ENCODE results near the gene NPTN. TPM values are rescaled to one million over a fixed set of nuclear protein-coding genes. Genes with fewer than 3 reads are reported as not detected.

Gene NPTN
- total RNA-seq, 1 donor from 2014 or later = 203 TPM

DNA sequence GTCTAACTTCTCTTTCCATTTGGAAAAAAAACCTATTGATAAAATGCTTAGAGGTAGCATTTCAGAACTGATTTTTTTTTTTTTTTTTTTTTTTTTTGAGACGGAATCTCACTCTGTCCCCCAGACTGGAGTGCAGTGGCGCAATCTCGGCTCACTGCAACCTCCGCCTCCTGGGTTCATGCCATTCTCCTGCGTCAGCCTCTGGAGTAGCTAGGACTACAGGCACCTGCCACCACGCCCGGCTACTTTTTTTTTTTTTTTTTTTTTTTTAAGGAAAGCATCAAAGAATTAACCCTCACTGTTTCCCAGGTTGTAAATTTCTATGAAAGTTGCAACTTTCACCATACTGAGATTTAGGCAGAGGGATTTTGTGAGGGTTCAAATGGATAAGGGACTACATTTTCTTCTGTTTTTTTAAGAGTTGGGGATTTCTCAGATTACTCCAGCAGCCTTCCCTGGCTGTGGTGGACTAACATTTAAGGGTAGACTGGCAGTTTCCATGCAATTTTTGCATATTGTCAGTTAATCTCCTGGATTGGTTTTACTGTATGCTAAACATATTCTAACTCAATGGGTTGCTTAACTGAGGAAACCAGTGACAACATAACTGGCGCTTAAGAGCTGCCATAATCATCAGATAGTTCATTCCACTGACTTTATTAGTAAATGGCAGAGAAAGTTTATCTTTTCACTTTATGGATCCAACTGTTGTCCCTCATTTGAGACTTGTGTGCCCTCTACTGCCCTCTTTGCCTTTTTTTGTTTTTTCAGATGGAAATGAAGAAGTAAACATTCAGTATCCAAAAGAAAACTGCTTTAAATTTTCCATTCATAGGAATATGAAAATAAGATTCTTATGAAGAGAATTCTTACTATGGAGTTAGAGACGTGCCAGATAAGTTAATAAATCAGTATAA is 93.7 kb downstream of the NPTN start:
- ATAC-seq (no peak), DNase-seq (no peak)
- intact Hi-C loops (cut with micrococcal nuclease) = loop anchor here (10.0 kb wide), 1 partner anchor 225 kb away; no protein-coding TSS in a partner anchor

DNA sequence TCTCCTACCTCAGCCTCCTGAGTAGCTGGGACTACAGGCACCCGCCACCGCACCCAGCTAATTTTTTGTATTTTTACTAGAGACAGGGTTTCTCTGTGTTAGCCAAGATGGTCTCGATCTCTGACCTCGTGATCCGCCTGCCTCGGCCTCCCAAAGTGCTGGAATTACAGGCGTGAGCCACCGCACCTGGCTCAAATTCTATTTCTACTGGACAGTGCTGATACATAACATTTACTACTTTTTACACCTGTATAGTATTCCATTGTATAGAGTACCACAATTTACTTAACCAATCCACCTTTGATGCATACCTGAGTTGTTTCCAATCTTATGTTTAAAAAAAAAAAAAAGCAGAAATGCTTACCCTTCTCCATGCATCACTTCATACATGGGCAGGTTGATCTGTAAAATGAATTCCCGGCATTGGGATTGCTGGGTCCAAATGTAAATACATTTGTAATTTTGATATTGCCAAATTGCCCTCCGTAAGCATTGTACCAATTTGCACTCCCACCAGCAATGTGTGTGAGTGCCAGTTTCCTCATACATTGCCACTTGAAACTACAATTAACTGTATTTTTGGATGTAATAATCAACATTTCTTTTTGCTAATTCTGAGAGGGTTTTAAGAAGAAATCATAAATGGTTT is 94.5 kb downstream of the NPTN start:
- intact Hi-C loops (cut with micrococcal nuclease) = no loop called here
- no peak for DNase-seq
- ATAC-seq = no peak

DNA sequence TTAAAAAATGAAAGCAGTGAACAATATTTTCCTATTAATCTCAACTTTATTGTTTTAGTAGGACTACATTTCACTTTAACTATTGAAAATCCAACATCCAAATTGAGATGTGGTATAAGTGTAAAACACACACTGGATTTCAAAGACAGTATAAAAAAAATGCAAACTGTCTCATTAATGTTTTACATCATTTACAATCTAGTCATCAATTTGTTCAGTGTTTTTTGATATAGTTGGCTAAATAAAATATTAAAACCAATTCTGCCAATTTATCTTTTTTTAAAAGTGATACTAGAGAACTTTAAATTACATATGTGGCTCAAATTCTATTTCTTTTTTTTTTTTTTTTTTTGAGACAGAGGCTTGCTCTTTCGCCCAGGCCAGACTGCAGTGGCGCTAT is 95.1 kb downstream of the NPTN start:
- no peak for ATAC-seq
- DNase-seq = no peak
- intact Hi-C loops (cut with micrococcal nuclease) = no loop called here

DNA sequence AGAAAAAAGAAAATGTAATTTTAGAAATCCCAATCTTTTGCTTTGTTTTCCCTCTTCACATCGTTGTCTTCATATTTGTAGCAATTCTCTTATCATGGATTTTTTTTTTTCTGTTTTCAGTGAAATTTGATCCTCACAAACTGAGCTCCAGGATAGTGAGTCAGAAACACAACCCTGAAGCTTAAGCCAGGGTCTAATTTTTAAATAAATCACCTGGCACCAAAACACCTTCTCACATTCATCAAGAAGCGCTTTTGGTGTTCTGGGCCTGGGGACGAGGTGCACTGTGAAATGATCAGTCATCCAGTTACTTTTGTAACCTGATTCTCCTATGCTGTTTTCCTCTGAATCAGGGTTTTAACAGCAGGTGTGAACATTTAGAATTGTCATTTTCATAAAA is 102.5 kb downstream of the NPTN start:
- ATAC-seq = no peak
- intact Hi-C loops (cut with micrococcal nuclease) = no loop called here

DNA sequence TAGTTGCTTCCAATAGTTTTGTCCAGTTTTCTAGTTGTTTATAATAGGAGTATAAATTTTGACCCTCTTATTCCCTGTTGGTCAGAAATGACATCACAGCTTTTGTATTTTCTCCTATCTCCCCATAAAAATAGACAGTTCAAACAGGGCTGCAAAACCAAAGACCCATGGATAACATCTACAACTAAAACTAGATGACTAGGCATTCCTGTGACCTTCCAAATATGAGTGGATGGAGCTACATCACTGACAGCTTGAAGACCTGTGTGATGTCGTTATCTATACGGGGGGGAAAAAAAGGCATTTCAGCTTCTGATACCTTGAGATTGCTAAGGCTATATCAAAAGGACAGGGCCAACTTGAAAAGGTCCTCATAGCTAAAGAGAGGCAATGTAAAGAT is 105.6 kb downstream of the NPTN start:
- DNase-seq (no peak), ATAC-seq (no peak)
- intact Hi-C loops (cut with micrococcal nuclease) = no loop called here

More for the DNA sequence above, 102.5 kb downstream of the NPTN start:
- no peak for DNase-seq

DNA sequence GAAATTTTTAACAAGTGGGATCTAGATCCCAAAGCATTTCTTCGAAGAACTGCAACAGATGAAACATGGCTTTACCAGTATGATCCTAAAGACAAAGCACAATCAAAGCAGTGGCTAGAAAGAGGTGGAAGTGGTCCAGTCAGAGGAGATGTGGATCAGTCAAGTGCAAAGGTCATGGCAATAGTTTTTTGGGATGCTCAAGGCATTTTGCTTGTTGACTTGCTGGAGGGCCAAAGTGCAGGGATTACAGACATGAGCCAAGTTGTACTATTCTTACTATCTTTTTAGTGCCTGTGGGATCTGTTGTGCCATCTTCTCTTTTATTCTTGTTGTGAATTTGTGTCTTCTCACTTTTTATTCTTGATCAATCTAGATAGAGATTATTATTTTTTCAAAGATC is 108.3 kb downstream of the NPTN start:
- intact Hi-C loops (cut with micrococcal nuclease) = no loop called here
- DNase-seq (no peak), ATAC-seq (no peak)

DNA sequence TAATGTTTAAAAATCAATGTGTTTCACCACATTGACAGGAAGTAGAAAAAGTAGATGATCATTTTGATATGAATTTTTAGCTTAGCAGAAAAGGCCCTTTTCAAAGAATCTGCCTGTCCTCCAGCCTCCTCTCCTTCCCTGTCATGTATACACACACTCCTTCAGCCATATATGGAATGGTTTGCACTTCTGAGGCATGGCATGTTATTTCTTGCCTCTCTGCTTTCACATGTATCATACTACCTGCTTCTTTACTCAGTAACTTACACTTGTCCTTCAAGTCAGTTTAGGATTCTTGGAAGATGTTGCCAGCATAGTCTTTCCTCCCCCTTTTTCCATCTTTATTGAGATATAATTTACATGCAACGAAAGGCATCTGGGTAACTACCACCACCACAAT is 111.2 kb downstream of the NPTN start:
- intact Hi-C loops (cut with micrococcal nuclease) = no loop called here
- DNase-seq (no peak), ATAC-seq (no peak)

DNA sequence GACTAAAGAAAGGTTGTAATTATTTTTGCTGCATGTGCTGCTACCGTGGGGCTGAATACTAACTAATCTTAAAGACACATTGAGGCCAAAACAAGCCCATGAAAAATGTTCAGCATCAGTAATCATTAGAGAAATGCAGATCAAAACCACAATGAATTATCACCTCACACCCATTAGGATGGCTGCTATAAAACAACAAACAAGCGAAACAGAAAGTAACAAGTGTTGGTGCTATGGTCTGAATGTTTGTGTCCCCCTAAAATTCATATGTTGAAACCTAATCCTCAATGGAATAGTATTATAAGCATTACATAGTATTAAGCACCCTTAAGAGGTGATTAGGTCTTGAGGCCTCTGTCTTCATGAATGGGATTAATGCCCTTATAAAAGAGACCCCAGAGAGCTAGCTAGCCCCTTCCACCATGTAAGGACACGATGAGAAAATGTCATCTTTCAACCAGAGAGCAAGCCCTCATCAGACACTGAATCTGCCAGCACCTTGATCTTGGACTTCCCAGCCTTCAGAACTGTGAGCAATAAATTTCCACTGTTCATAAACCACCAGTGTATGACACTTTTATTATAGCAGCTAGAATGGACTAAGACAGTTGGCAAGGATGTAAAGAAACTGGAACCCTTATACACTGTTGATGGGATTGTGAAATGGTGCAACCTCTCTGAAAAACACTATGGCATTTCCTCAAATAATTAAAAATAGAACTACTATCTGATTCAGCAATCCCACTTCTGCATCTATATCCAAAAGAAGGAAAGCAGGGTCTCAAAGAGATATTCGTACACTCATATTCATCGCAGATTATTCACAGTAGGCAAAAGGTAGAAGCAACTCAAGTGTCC is 114.1 kb downstream of the NPTN start:
- DNase-seq (no peak), ATAC-seq (no peak)
- intact Hi-C loops (cut with micrococcal nuclease) = no loop called here

DNA sequence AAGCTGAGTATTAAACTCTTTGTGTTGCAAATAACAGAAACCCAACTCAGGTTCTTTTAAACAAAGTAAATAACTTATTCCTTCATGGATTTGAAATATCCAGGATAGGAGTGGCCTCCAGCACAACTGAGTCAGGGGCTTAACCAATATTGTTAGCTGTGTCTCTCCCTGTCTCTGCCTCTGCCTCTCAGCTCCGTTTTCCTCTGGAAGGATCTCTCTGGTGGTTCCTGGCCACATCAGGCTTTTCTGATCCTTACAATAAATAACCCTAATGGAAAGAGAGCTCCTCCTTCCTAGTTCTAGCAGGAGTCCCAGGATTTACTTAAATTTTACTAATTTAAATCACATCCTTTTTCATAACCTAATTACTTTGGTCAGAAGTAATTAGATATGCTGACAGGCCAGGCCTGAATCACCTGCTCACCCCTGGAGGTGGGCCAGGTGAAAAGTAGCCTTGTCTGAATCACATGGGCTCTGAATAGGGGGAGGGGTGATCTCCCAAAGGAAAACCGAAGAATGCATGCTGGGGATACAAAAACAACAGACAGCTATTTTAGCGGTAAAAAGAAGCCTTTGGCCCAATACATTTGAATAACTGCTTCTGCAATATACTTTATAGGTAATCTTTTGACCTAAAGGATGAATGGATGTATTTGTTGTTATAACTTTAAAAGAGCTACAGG is 114.9 kb downstream of the NPTN start:
- ATAC-seq (peak; percentile 67), DNase-seq (peak; percentile 47)
- intact Hi-C loops (cut with micrococcal nuclease) = no loop called here

DNA sequence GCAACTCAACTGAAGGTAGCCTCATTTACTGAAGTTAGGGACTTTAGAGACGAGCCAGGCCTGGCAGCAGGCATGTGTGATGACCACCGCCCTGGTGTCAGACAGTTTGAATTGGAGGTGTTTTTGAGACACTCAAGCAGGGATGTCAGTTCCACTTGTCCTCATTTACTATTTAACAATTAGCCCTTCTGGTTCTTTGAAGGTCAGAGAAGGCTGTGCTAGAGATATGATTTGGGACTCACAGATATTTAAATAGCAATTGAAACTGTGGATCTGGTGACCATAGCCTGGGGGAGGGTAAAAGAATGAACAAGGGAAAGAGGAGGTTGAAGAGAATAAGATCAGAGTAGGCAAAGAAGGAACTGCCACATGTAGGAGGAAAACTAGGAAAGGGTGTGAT is 115.6 kb downstream of the NPTN start:
- ATAC-seq = peak; percentile 95
- peak; percentile 60 for DNase-seq
- intact Hi-C loops (cut with micrococcal nuclease) = no loop called here

DNA sequence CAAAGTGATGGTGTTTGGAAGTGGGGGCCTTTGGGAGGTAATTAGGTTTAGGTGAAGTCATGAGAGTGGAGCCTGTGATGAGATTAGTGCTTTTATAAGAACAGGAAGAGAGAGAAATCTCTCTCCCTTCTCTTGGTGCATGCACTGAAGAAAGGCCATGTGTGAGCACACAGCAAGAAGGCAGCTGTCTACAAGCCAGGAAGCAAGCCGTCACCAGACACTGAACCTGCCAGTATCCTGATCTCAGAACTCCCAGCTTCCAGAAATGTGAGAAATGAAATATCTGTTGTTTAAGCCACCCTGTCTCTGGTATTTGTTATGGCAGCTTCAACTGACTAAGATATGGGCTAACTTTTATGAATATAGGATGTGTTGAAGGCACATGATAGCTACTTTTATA is 117.7 kb downstream of the NPTN start:
- intact Hi-C loops (cut with micrococcal nuclease) = no loop called here
- ATAC-seq (peak; percentile 30), DNase-seq (no peak)

Other genes with a start within 250 kb of the NPTN start
- 0.84 TPM for gene REC114, start 190.2 kb downstream of the NPTN start, total RNA-seq
- gene CD276, start 51.0 kb upstream of the NPTN start, total RNA-seq = 39.0 TPM
- gene INSYN1, start 120.0 kb upstream of the NPTN start, total RNA-seq = 168 TPM
- not detected for gene TBC1D21, start 240.2 kb upstream of the NPTN start, total RNA-seq